Loucy (cell line): ENCODE data around the gene PNPLA2.

Source experiments
- EZH2phosphoT487 ChIP-seq: fragments of 200-600 bp; IDR thresholded peaks from 2 replicates; pipeline ENCODE4 v1.6.1; 2018; ENCODE audit warnings: antibody characterized with exemption, mild to moderate bottlenecking, moderate library complexity, borderline replicate concordance
- TF ChIP-seq, protein P1 (sequence below): fragments of 200-600 bp; sonication (generic); conservative IDR thresholded peaks from 2 replicates; pipeline ENCODE4 v1.5.1; 2014; ENCODE audit warnings: mild to moderate bottlenecking, antibody characterized with exemption, low read length

DNA sequence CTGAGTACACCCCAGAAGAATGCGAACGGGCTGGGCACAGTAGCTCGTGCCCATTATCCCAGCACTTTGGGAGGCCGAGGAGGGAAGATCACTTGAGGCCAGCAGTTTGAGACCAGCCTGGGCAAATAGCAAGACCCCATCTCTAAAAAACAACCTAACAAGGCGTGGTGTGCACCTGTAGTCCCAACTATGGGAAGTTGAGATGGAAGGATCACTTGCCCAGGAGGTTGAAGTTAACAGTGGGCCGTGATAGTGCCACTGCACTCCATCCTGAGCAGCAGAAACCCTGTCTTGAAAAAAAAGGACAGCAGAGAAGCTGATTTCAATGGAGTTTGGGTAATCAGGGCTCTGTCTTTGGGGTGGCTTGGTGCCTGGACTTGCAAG lies 5.7 kb upstream of the PNPLA2 start:
- TF ChIP-seq, protein P1, sequence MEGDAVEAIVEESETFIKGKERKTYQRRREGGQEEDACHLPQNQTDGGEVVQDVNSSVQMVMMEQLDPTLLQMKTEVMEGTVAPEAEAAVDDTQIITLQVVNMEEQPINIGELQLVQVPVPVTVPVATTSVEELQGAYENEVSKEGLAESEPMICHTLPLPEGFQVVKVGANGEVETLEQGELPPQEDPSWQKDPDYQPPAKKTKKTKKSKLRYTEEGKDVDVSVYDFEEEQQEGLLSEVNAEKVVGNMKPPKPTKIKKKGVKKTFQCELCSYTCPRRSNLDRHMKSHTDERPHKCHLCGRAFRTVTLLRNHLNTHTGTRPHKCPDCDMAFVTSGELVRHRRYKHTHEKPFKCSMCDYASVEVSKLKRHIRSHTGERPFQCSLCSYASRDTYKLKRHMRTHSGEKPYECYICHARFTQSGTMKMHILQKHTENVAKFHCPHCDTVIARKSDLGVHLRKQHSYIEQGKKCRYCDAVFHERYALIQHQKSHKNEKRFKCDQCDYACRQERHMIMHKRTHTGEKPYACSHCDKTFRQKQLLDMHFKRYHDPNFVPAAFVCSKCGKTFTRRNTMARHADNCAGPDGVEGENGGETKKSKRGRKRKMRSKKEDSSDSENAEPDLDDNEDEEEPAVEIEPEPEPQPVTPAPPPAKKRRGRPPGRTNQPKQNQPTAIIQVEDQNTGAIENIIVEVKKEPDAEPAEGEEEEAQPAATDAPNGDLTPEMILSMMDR = no peak
- TF ChIP-seq EZH2phosphoT487 = no peak
